Osteocyte (in vitro differentiated cells): ENCODE results near the gene ACY1. TPM values are rescaled to one million over a fixed set of nuclear protein-coding genes. Genes with fewer than 3 reads are reported as not detected.
A peak's percentile ranks its signal among the peaks of the same experiment; 100 is the strongest.

ENCODE experiments used
- DNase-seq: peaks from one replicate; pipeline ENCODE4 v3.0.0; 2021; ENCODE audit warnings: mixed read lengths; ENCODE audit not compliant: unreplicated experiment; ENCODE audit errors: extremely low spot score
- H3K27ac Mint-ChIP-seq: one replicate; pipeline ENCODE4 v1.8.0; 2021; ENCODE audit warnings: mild to moderate bottlenecking, mixed read lengths; ENCODE audit not compliant: unreplicated experiment
- H3K27me3 Mint-ChIP-seq: one replicate; pipeline ENCODE4 v1.8.0; 2021; ENCODE audit warnings: mixed read lengths; ENCODE audit not compliant: unreplicated experiment
- H3K36me3 Mint-ChIP-seq: one replicate; pipeline ENCODE4 v1.8.0; 2021; ENCODE audit warnings: mixed read lengths; ENCODE audit not compliant: unreplicated experiment
- H3K4me1 Mint-ChIP-seq: one replicate; pipeline ENCODE4 v1.8.0; 2021; ENCODE audit warnings: mixed read lengths; ENCODE audit not compliant: unreplicated experiment
- H3K4me3 Mint-ChIP-seq: one replicate; pipeline ENCODE4 v1.8.0; 2021; ENCODE audit warnings: mild to moderate bottlenecking, moderate library complexity, mixed read lengths; ENCODE audit not compliant: unreplicated experiment
- H3K9me3 Mint-ChIP-seq: one replicate; pipeline ENCODE4 v1.8.0; 2021; ENCODE audit warnings: mixed read lengths; ENCODE audit not compliant: unreplicated experiment
- CTCF ChIP-seq: fragments of 200-600 bp; sonication (generic); IDR thresholded peaks from 2 replicates; pipeline ENCODE4 v1.5.0; 2021; ENCODE audit warnings: antibody characterized with exemption, mild to moderate bottlenecking, moderate library complexity
- total RNA-seq: library from RNA; stranded (reverse); gene quantifications from 2 replicates; pipeline ENCODE4 v1.2.1, GENCODE V29; 2021

Gene ACY1
- total RNA-seq, 1 donor from 2014 or later, result 40.1 TPM

DNA sequence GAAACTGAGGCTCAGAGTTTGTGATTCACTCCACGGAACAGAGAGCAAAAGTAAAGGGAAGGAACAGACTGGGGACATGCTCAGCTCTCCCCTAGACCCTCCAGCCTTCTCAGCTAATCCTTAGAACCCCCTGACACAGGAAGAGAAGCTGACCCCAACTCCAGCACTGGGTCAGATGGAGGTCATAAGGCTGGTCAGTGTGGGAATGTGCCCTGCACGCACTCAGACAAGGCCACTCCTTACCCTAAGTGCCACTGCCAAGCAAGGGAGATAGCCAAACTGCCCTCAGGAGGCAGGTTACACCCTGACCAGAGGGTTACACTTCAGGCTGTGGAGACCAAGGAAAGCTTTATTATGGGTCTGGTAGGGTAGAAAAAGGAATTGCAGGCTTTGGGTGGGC, 11.2 kb downstream of the ACY1 start:
- peak overlapping the region; percentile 100 for H3K27ac Mint-ChIP-seq
- peaks cover 8% of the 10 kb centered on the region for H3K27me3 Mint-ChIP-seq
- H3K9me3 Mint-ChIP-seq, result no peaks in the 10 kb centered on the region
- DNase-seq, result no peak
- TF ChIP-seq CTCF, result no peak
- peaks cover 21% of the 10 kb centered on the region for H3K4me1 Mint-ChIP-seq
- H3K4me3 Mint-ChIP-seq, result peak overlapping the region; percentile 100
- H3K36me3 Mint-ChIP-seq, result peaks cover 19% of the 10 kb centered on the region

DNA sequence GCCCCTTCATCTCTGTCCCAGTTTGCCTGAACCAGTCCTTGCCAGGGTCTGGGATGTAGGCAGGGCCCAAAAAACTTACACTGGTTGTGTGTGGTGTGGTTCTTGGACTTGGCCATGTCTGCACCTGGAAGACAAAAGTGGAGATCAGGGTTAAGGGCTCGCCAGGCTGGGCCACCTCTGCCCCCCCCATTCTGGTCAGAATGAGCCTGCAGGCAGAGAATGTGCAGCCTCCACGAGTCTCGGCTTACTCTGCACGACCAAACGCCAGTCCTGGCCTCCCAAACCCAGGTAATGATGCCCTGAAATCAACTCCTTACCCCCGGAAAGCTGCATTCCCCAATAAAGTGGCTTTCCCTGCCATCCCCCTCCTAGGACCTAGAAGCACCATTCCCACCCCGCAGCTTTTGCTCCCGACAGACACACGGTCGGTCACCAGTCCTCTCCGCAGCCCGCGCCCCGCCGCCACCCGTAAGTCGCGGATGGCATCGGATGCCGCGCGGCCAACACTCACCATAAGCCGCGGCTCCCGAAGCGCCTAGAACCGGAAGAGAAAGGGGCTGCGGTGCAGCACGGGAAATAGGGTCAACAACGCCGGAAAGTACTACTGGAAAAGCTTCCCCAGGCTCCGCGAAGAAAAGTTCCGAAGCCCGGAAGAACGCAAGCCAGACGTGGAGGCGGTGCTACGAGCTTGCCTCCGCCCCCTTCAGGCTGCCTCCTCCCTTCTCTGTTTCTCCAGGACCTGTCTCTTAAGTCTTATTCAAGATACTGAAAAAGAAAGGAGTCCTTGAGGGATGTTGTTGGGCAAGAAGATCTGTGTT, 12.2 kb downstream of the ACY1 start, which contains the start of gene RPL29:
TSS of gene RPL29 (minus strand) at position 550 of the 818 bp plus-strand sequence. CDS start at position 116, 434 bp downstream.
- peaks cover 21% of the 10 kb centered on the region for H3K4me1 Mint-ChIP-seq
- peak; percentile 38 for TF ChIP-seq CTCF
- peak; percentile 95 for DNase-seq
- H3K9me3 Mint-ChIP-seq, result no peaks in the 10 kb centered on the region
- peak within 1 kb of the TSS; percentile 100 for H3K4me3 Mint-ChIP-seq
- H3K27me3 Mint-ChIP-seq, result peaks cover 8% of the 10 kb centered on the region
- H3K27ac Mint-ChIP-seq, result peak within 1 kb of the TSS; percentile 100
- peaks cover 19% of the 10 kb centered on the region for H3K36me3 Mint-ChIP-seq

- no peak overlapping the region for H3K4me3 Mint-ChIP-seq
These were observed 13.8 kb downstream of the ACY1 start for GRCh38 chr3:51997172-51997571.

GRCh38 chr3:51997935-51998596, 14.7 kb downstream of the ACY1 start:
- peaks cover 8% of the 10 kb centered on the region for H3K27me3 Mint-ChIP-seq
- DNase-seq, result no peak

More at GRCh38 chr3:51997172-51997571, 13.8 kb downstream of the ACY1 start:
- Mint-ChIP-seq H3K27ac (no peak overlapping the region), H3K36me3 (peaks cover 19% of the 10 kb centered on the region), H3K4me1 (peaks cover 21% of the 10 kb centered on the region), H3K27me3 (peaks cover 8% of the 10 kb centered on the region), H3K9me3 (no peaks in the 10 kb centered on the region)
- DNase-seq, result no peak
- no peak for TF ChIP-seq CTCF

More at GRCh38 chr3:51997935-51998596, 14.7 kb downstream of the ACY1 start:
- peaks cover 13% of the 10 kb centered on the region for H3K36me3 Mint-ChIP-seq
- peaks cover 21% of the 10 kb centered on the region for H3K4me1 Mint-ChIP-seq
- no peak overlapping the region for H3K4me3 Mint-ChIP-seq
- no peaks in the 10 kb centered on the region for H3K9me3 Mint-ChIP-seq
- no peak for TF ChIP-seq CTCF
- no peak overlapping the region for H3K27ac Mint-ChIP-seq
